HCT116 (cell line): ENCODE data around the gene C11orf87. TPM values are rescaled to one million over a fixed set of nuclear protein-coding genes. Genes with fewer than 3 reads are reported as not detected.

Experiments used
- ATAC-seq: fragments of 200-7000 bp; cut with Tn5 transposase; 2 replicates; pipeline ENCODE4 v1.9.1; 2020; ENCODE audit warnings: mild to moderate bottlenecking, moderate library complexity
- BruUV-seq: library from RNA; stranded (reverse); fragments of 400-500 nt; replicated peaks from 2 replicates; lab custom pipeline; 2021; lab: Mats Ljungman, UMichigan
- CTCF ChIA-PET: fragments of 300-600 bp; sonication (Branson Sonifier 250); formaldehyde crosslinking; loops from one replicate; lab custom pipeline; 2021; ENCODE audit warnings: antibody characterized with exemption; lab: Charles Lee
- POLR2A ChIA-PET: fragments of 300-600, 350-600 bp; sonication (Branson Sonifier 250); formaldehyde crosslinking; loops from one replicate; lab custom pipeline; 2021; ENCODE audit warnings: antibody characterized with exemption; lab: Charles Lee
- RAD21 ChIA-PET, 2 experiments: fragments of 300-600 bp; sonication (Branson Sonifier 250); formaldehyde crosslinking; loops; one replicate each; lab custom pipeline; 2023; ENCODE audit warnings: low total read pairs in 2 of 2; ENCODE audit not compliant: uncharacterized antibody in 2 of 2, unreplicated experiment in 2 of 2, low non-redundant PET in 1 of 2; lab: Charles Lee
- DNase-seq: peaks from one replicate; pipeline ENCODE4 v3.0.0-alpha.2; 2010; ENCODE audit warnings: low read depth, low spot score
- H2AFZ ChIP-seq: fragments of 200-600 bp; shearing (Covaris generic), sonication (generic); 2 replicates; pipeline ENCODE4 v1.6.1; 2017; ENCODE audit warnings: low read depth, mixed run types, mixed read lengths, antibody characterized with exemption, low read length; ENCODE audit not compliant: poor library complexity, severe bottlenecking
- H3K27ac ChIP-seq: 2 replicates; pipeline ENCODE4 v1.5.1; 2012; ENCODE audit warnings: low read depth, low read length
- H3K27me3 ChIP-seq: fragments of 200-600 bp; sonication (generic); 2 replicates; pipeline ENCODE4 v1.6.1; 2016; ENCODE audit warnings: mixed run types, low read length, mixed read lengths; ENCODE audit not compliant: insufficient read depth
- H3K36me3 ChIP-seq, 2 experiments: fragments of 200-500 bp in 1 of 2; fragments of 200-600 bp in 1 of 2; sonication (Bioruptor generic) in 1 of 2; sonication (generic) in 1 of 2; 2 replicates each; pipeline versions ENCODE4 v1.5.1 to v1.6.1; 2014 to 2016; ENCODE audit warnings: low read length in 2 of 2, inconsistent platforms in 1 of 2, mixed read lengths in 1 of 2, mixed run types in 1 of 2; ENCODE audit not compliant: insufficient read depth in 2 of 2, control insufficient read depth in 1 of 2
- H3K4me1 ChIP-seq, 2 experiments: fragments of 200-600 bp in 1 of 2; sonication (generic) in 1 of 2; 2 replicates each; pipeline versions ENCODE4 v1.5.1 to v1.6.1; 2012 to 2017; ENCODE audit warnings: low read length in 2 of 2, inconsistent platforms in 1 of 2, mild to moderate bottlenecking in 1 of 2, mixed read lengths in 1 of 2, mixed run types in 1 of 2, moderate library complexity in 1 of 2; ENCODE audit not compliant: insufficient read depth in 2 of 2, control insufficient read depth in 1 of 2
- H3K4me2 ChIP-seq: fragments of 200-600 bp; sonication (generic); 2 replicates; pipeline ENCODE4 v1.6.1; 2017; ENCODE audit warnings: mixed run types, low read length, mixed read lengths
- H3K4me3 ChIP-seq, 2 experiments: fragments of 200-600 bp in 1 of 2; sonication (generic) in 1 of 2; replicated peaks in 1 of 2; 2 replicates each; pipeline ENCODE4 v1.5.1; 2011 to 2016; ENCODE audit warnings: low read length in 2 of 2, control low read depth in 1 of 2, low read depth in 1 of 2, mild to moderate bottlenecking in 1 of 2, mixed read lengths in 1 of 2, mixed run types in 1 of 2
- H3K79me2 ChIP-seq: fragments of 200-600 bp; sonication (generic); 2 replicates; pipeline ENCODE4 v1.6.1; 2017; ENCODE audit warnings: mild to moderate bottlenecking, mixed run types, low read length, moderate library complexity, mixed read lengths; ENCODE audit not compliant: insufficient read depth
- H3K9ac ChIP-seq: fragments of 200-600 bp; sonication (generic); 2 replicates; pipeline ENCODE4 v1.6.1; 2016; ENCODE audit warnings: low read length, mixed read lengths
- H3K9me2 ChIP-seq: fragments of 200-600 bp; sonication (generic), shearing (Covaris generic); 2 replicates; pipeline ENCODE4 v1.6.1; 2017; ENCODE audit warnings: mixed run types, mild to moderate bottlenecking, moderate library complexity; ENCODE audit not compliant: insufficient read depth
- H3K9me3 ChIP-seq, 2 experiments: fragments of 200-500 bp in 1 of 2; fragments of 200-600 bp in 1 of 2; sonication (Bioruptor generic) in 1 of 2; sonication (generic) in 1 of 2; 2 replicates each; pipeline ENCODE4 v1.6.1; 2014 to 2017; ENCODE audit warnings: low read length in 2 of 2, mixed read lengths in 2 of 2, inconsistent platforms in 1 of 2, low read depth in 1 of 2, mild to moderate bottlenecking in 1 of 2, mixed run types in 1 of 2, moderate library complexity in 1 of 2; ENCODE audit not compliant: control insufficient read depth in 1 of 2, insufficient read depth in 1 of 2
- H4K20me1 ChIP-seq: fragments of 200-600 bp; sonication (generic), shearing (Covaris generic); 2 replicates; pipeline ENCODE4 v1.6.1; 2017; ENCODE audit warnings: mixed run types, mild to moderate bottlenecking, moderate library complexity; ENCODE audit not compliant: insufficient read depth
- EGR1 ChIP-seq: IDR thresholded peaks from 2 replicates; pipeline ENCODE4 v1.6.1; 2012; ENCODE audit warnings: low read depth
- JUND ChIP-seq: IDR thresholded peaks from 2 replicates; pipeline ENCODE4 v1.6.1; 2012
- RAD21 ChIP-seq: IDR thresholded peaks from 2 replicates; pipeline ENCODE4 v1.6.1; 2012; ENCODE audit warnings: low read depth, mild to moderate bottlenecking
- TCF7L2 ChIP-seq: IDR thresholded peaks from 2 replicates; pipeline ENCODE4 v1.7.0; 2011; ENCODE audit warnings: borderline replicate concordance, inconsistent platforms; ENCODE audit not compliant: insufficient read depth, insufficient read length; ENCODE audit errors: extremely low read depth
- ZFX ChIP-seq: fragments of 450-650 bp; IDR thresholded peaks from 2 replicates; pipeline ENCODE4 v1.6.1; 2017
- intact Hi-C: fragments of 100-400 bp; cut with micrococcal nuclease; formaldehyde crosslinking; loops from 2 replicates; pipeline ENCODE4 v1.10.0; 2022
- total RNA-seq: library from RNA; stranded (reverse); gene quantifications from one replicate; pipeline ENCODE4 v1.2.1, GENCODE V29; 2021; ENCODE audit not compliant: unreplicated experiment
- TF ChIP-seq, protein P1 (sequence below): IDR thresholded peaks from 2 replicates; pipeline ENCODE4 v1.6.1; 2012
- TF ChIP-seq, protein P2 (sequence below), 3 experiments: fragments of 200-600 bp in 1 of 3; sonication (generic) in 1 of 3; IDR thresholded peaks in 2 of 3; conservative IDR thresholded peaks in 1 of 3; 2 replicates each; pipeline ENCODE4 v1.5.1; 2012 to 2017; ENCODE audit warnings: low read depth in 2 of 3, low read length in 2 of 3, antibody characterized with exemption in 1 of 3, borderline replicate concordance in 1 of 3, control low read depth in 1 of 3, mild to moderate bottlenecking in 1 of 3, mixed read lengths in 1 of 3, mixed run types in 1 of 3, moderate library complexity in 1 of 3; ENCODE audit not compliant: insufficient read depth in 1 of 3

The C11orf87 gene
- total RNA-seq, 1 experiment from 2014 or later = 0.05 TPM

DNA sequence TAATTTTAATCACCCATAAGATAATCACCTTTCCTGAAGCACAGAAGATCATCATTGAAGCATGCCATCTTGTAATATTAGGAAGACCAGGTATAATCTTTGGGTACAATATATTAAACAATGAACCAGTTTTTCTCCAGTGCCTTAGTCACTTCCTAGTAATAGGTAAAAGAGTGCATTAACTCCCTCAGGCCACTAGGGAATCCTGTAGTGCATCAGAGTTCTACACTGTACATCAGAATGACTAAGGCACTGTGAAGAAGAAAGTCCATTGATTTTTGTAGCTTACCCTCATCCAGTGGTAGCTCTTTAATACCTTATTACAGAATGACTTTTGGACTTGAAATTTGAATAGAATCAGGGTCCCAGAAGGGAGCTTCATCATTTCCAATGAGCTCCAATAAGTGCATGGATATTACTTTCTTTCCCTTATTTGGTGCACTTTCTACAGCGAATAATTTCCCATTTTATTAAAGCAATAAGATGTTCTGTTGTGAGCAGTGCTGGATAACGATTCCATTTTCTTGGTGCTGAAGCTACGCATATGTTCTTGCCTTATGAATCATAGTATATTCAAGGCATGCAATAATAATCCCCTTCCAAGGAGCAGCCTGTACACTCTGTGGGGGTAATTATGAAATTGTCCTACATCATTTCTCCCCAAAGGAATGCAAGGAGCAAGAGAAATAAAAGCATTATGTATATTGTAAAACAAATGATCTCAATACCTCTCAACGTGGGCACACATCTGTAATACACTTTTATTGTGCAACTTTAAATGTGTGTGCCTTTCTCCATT, 4.7 kb downstream of the C11orf87 start:
- Histone ChIP-seq H3K36me3 (no peaks in the 10 kb centered on the region), H4K20me1 (no peaks in the 10 kb centered on the region)
- no TSS peak for BruUV-seq
- no peak for TF ChIP-seq ZFX
- no peak for TF ChIP-seq TCF7L2
- TF ChIP-seq RAD21 = 0 out of 2 replicates have a peak, but pooled peaks have one; percentile 22
- TF ChIP-seq EGR1 = no peak
- TF ChIP-seq JUND = no peak
- TF ChIP-seq, protein P1, sequence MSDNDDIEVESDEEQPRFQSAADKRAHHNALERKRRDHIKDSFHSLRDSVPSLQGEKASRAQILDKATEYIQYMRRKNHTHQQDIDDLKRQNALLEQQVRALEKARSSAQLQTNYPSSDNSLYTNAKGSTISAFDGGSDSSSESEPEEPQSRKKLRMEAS = no peak
- TF ChIP-seq, protein P2, sequence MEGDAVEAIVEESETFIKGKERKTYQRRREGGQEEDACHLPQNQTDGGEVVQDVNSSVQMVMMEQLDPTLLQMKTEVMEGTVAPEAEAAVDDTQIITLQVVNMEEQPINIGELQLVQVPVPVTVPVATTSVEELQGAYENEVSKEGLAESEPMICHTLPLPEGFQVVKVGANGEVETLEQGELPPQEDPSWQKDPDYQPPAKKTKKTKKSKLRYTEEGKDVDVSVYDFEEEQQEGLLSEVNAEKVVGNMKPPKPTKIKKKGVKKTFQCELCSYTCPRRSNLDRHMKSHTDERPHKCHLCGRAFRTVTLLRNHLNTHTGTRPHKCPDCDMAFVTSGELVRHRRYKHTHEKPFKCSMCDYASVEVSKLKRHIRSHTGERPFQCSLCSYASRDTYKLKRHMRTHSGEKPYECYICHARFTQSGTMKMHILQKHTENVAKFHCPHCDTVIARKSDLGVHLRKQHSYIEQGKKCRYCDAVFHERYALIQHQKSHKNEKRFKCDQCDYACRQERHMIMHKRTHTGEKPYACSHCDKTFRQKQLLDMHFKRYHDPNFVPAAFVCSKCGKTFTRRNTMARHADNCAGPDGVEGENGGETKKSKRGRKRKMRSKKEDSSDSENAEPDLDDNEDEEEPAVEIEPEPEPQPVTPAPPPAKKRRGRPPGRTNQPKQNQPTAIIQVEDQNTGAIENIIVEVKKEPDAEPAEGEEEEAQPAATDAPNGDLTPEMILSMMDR (IDR thresholded peaks at IDR 0.05 in 2 of 3, conservative IDR thresholded peaks at IDR 0.05 in 1 of 3; ENCODE audit: borderline replicate concordance in 1 of 3, insufficient read depth in 1 of 3, low read depth in 2 of 3, low read length in 2 of 3) = peak in 2 of 3 experiments; percentile 43 to 51; a peak in 4 of 6 replicates
- TF ChIP-seq, all 23 proteins: peak for 2
- Histone ChIP-seq H3K4me2 (no peak overlapping the region), H3K4me1 (no peaks in the 10 kb centered on the region), H3K79me2 (no peaks in the 10 kb centered on the region), H3K9me2 (no peaks in the 10 kb centered on the region), H3K27ac (no peak overlapping the region), H2AFZ (no peak overlapping the region), H3K4me3 (no peak overlapping the region), H3K27me3 (no peaks in the 10 kb centered on the region), H3K9ac (no peak overlapping the region), H3K9me3 (no peaks in the 10 kb centered on the region)
- no peak for DNase-seq
- peak; percentile 82 for ATAC-seq
- ChIA-PET CTCF (interaction anchor here (1.0 to 1.1 kb wide), 2 partner anchors 11 to 513 kb away, joined by 3 to 4 read pairs; no protein-coding TSS in a partner anchor), POLR2A (no interaction called here), RAD21 (no interaction called here)
- intact Hi-C loops = no loop called here
